Activated CD8-positive, alpha-beta memory T cell treated with anti-CD3 and anti-CD28 coated beads for 48 hours (primary cell): Measurements from ENCODE around the gene ADAMTS13.

ENCODE experiments used
- DNase-seq, 3 experiments: peaks; one replicate each; pipeline ENCODE4 v3.0.0-alpha.2; 2020; ENCODE audit warnings: low read depth in 2 of 3, low spot score in 2 of 3

ADAMTS13 gene

GRCh38 chr9:133489253-133490190 is 67.4 kb downstream of the ADAMTS13 start:
- DNase-seq = no peak

- no peak for DNase-seq
Observed at GRCh38 chr9:133490201-133490681, 68.1 kb downstream of the ADAMTS13 start.

- DNase-seq = no peak
Observed at GRCh38 chr9:133490865-133491655, 68.9 kb downstream of the ADAMTS13 start.

GRCh38 chr9:133491656-133491925 is 69.4 kb downstream of the ADAMTS13 start:
- no peak for DNase-seq

- no peak for DNase-seq
Observed at GRCh38 chr9:133492061-133493021, 70.2 kb downstream of the ADAMTS13 start.

GRCh38 chr9:133493428-133493827 is 71.3 kb downstream of the ADAMTS13 start:
- DNase-seq = no peak

- DNase-seq = no peak
Observed at GRCh38 chr9:133493845-133494540, 71.8 kb downstream of the ADAMTS13 start.

GRCh38 chr9:133494636-133495326 is 72.6 kb downstream of the ADAMTS13 start:
- DNase-seq = no peak

GRCh38 chr9:133495327-133496293 is 73.4 kb downstream of the ADAMTS13 start:
- no peak for DNase-seq

- DNase-seq = no peak
Observed at GRCh38 chr9:133496861-133497842, 75.0 kb downstream of the ADAMTS13 start.

- no peak for DNase-seq
Observed at GRCh38 chr9:133499132-133499891, 77.1 kb downstream of the ADAMTS13 start.

GRCh38 chr9:133499892-133500270 is 77.7 kb downstream of the ADAMTS13 start:
- no peak for DNase-seq

GRCh38 chr9:133502112-133502511 is 79.9 kb downstream of the ADAMTS13 start:
- DNase-seq = no peak

GRCh38 chr9:133505186-133505830 is 83.1 kb downstream of the ADAMTS13 start:
- DNase-seq = no peak

GRCh38 chr9:133505901-133506652 is 83.9 kb downstream of the ADAMTS13 start:
- DNase-seq = no peak

- no peak for DNase-seq
Observed at GRCh38 chr9:133506653-133507038, 84.5 kb downstream of the ADAMTS13 start.
